Lung (tissue), 12 donors: ENCODE data around the gene SUOX. TPM values are rescaled to one million over a fixed set of nuclear protein-coding genes. Genes with fewer than 3 reads are reported as not detected.
A peak's percentile ranks its signal among the peaks of the same experiment; 100 is the strongest.
"Not testable (repeated sequence)": the region's sequence is repeated elsewhere in the genome, so short reads cannot be mapped to it uniquely, and the experiment has no call there.

ENCODE experiments used
- ATAC-seq: fragments of 200-7000 bp; cut with Tn5 transposase; one replicate; pipeline ENCODE4 v1.9.1; 2020; ENCODE audit warnings: moderate number of reproducible peaks; ENCODE audit not compliant: insufficient read depth, low FRiP score
- DNase-seq, 3 donors: peaks; one replicate each; pipeline ENCODE4 v3.0.0-alpha.2; 2013 to 2017
- H3K27ac ChIP-seq, 2 donors: one replicate each; pipeline ENCODE4 v1.5.1; 2013; ENCODE audit warnings: mild to moderate bottlenecking in 2 of 2, moderate library complexity in 2 of 2, control low read depth in 1 of 2, inconsistent platforms in 1 of 2, low read depth in 1 of 2, low read length in 1 of 2
- H3K27me3 ChIP-seq, 3 donors: one replicate each; pipeline ENCODE4 v1.5.1; 2013; ENCODE audit warnings: low read length in 2 of 3; ENCODE audit not compliant: control insufficient read depth in 3 of 3, insufficient read depth in 3 of 3
- H3K36me3 ChIP-seq, 4 donors: one replicate each; pipeline ENCODE4 v1.5.1; 2013; ENCODE audit warnings: low read length in 4 of 4, mild to moderate bottlenecking in 1 of 4, moderate library complexity in 1 of 4; ENCODE audit not compliant: control insufficient read depth in 4 of 4, insufficient read depth in 4 of 4
- H3K4me1 ChIP-seq, 5 donors: one replicate each; pipeline ENCODE4 v1.5.1; 2013; ENCODE audit warnings: low read length in 5 of 5, mild to moderate bottlenecking in 2 of 5, moderate library complexity in 1 of 5; ENCODE audit not compliant: control insufficient read depth in 5 of 5, insufficient read depth in 5 of 5
- H3K4me3 ChIP-seq: one replicate; pipeline ENCODE4 v1.5.1; 2013; ENCODE audit warnings: mild to moderate bottlenecking, control low read depth, moderate library complexity
- H3K9ac ChIP-seq, 2 donors: one replicate each; pipeline ENCODE4 v1.5.1; 2013; ENCODE audit warnings: low read length in 2 of 2, control low read depth in 1 of 2; ENCODE audit not compliant: insufficient read depth in 1 of 2
- H3K9me3 ChIP-seq, 4 donors: one replicate each; pipeline ENCODE4 v1.5.1; 2013; ENCODE audit warnings: low read length in 3 of 4, mild to moderate bottlenecking in 1 of 4, moderate library complexity in 1 of 4; ENCODE audit not compliant: control insufficient read depth in 4 of 4, insufficient read depth in 3 of 4
- CTCF ChIP-seq: IDR thresholded peaks from 2 replicates; pipeline ENCODE4 v1.5.1; 2012; ENCODE audit warnings: mild to moderate bottlenecking; ENCODE audit errors: control extremely low read depth, extremely low read depth
- WGBS, 2 donors: extraction: QIAGEN DNeasy Blood & Tissue Kit; methylation state at CpG; one replicate each; pipeline ENCODE4 v1.1.7; 2013; 5-methylcytosine and 5-hydroxymethylcytosine counted together
- polyA plus RNA-seq, 2 donors: library from polyadenylated mRNA; stranded (reverse); fragments of 200-250 nt; gene quantifications; one replicate each; pipeline ENCODE4 v1.2.1, GENCODE V29; 2013
- total RNA-seq, 2 donors: library from RNA; depleted of rRNA in 1 of 2; stranded (reverse); fragments of >200 nt in 1 of 2; gene quantifications; one replicate each; pipeline ENCODE4 v1.2.1, GENCODE V29; 2014 to 2021
- donor health status: control.
- donor health status: control.
- donor health status: Bipolar disorder and iron deficiency.
- donor health status: healthy.
- donor health status: DM: yes; HTN: yes; CAD: no.

Gene SUOX
- total and polyA plus RNA-seq, 4 donors = 15.1 to 26.2 (median 17.4) TPM

- no peaks in the 10 kb centered on the region for H3K27me3 ChIP-seq
- H3K36me3 ChIP-seq = peaks cover 0 to 20% (median 8%) of the 10 kb centered on the region in 4 donors
- DNase-seq = peak in 1 of 3 donors; percentile 35
- WGBS, 2 donors = 71 to 80% methylated on average over 7 of the region's 7 CpGs
- TF ChIP-seq CTCF = no peak
- no peak overlapping the region for H3K27ac ChIP-seq
- H3K9ac ChIP-seq = no peak overlapping the region
- ATAC-seq = no peak
- no peaks in the 10 kb centered on the region for H3K9me3 ChIP-seq
- no peak overlapping the region for H3K4me3 ChIP-seq
- peaks cover 0 to 12% (median 5%) of the 10 kb centered on the region in 5 donors for H3K4me1 ChIP-seq
Measured at GRCh38 chr12:56001487-56002100, 4.5 kb downstream of the SUOX start.

- not testable (repeated sequence) for H3K4me1 ChIP-seq, DNase-seq
Measured at GRCh38 chr12:56003376-56003775, 6.3 kb downstream of the SUOX start.

GRCh38 chr12:56004211-56004610 is 7.1 kb downstream of the SUOX start:
- Histone ChIP-seq H3K36me3 (peaks cover 0 to 20% (median 8%) of the 10 kb centered on the region in 4 donors), H3K27me3 (no peaks in the 10 kb centered on the region), H3K9me3 (no peaks in the 10 kb centered on the region), H3K27ac (no peak overlapping the region), H3K4me3 (no peak overlapping the region), H3K4me1 (peaks cover 0 to 8% (median 6%) of the 10 kb centered on the region in 5 donors), H3K9ac (no peak overlapping the region)
- DNase-seq (no peak), ATAC-seq (no peak)
- no peak for TF ChIP-seq CTCF
- 94 to 96% methylated on average over 10 of the region's 10 CpGs for WGBS, 2 donors

More at GRCh38 chr12:56003376-56003775, 6.3 kb downstream of the SUOX start:
- H3K36me3 ChIP-seq = peaks cover 0 to 20% (median 8%) of the 10 kb centered on the region in 4 donors
- not testable (repeated sequence) for H3K27ac ChIP-seq, H3K9me3 ChIP-seq, ATAC-seq, H3K27me3 ChIP-seq, H3K4me3 ChIP-seq, H3K9ac ChIP-seq
- WGBS, 2 donors = 79 to 88% methylated on average over 5 of the region's 5 CpGs

- Histone ChIP-seq H3K4me3 (peak overlapping the region; percentile 75), H3K27me3 (no peaks in the 10 kb centered on the region), H3K4me1 (peaks cover 0 to 8% (median 4%) of the 10 kb centered on the region in 5 donors), H3K36me3 (peaks cover 0 to 13% (median 4%) of the 10 kb centered on the region in 4 donors), H3K9me3 (no peaks in the 10 kb centered on the region), H3K9ac (peak overlapping the region; percentile 61 to 89), H3K27ac (peak overlapping the region; percentile 91 to 94)
- TF ChIP-seq CTCF = no peak
- DNase-seq (peak; percentile 77 to 83 (median 79)), ATAC-seq (peak; percentile 81)
- WGBS, 2 donors = 3% methylated on average over 35 to 44 of the region's 44 CpGs
Measured at GRCh38 chr12:56007564-56008559, 10.8 kb downstream of the SUOX start.
